Osteocyte (in vitro differentiated cells): ENCODE data around the gene OR2V2. TPM values are rescaled to one million over a fixed set of nuclear protein-coding genes. Genes with fewer than 3 reads are reported as not detected.
A peak's percentile ranks its signal among the peaks of the same experiment; 100 is the strongest.
"Not testable (repeated sequence)": the region's sequence is repeated elsewhere in the genome, so short reads cannot be mapped to it uniquely, and the experiment has no call there.

Experiments
- DNase-seq: peaks from one replicate; pipeline ENCODE4 v3.0.0; 2021; ENCODE audit warnings: mixed read lengths; ENCODE audit not compliant: unreplicated experiment; ENCODE audit errors: extremely low spot score
- H3K27ac Mint-ChIP-seq: one replicate; pipeline ENCODE4 v1.8.0; 2021; ENCODE audit warnings: mild to moderate bottlenecking, mixed read lengths; ENCODE audit not compliant: unreplicated experiment
- H3K27me3 Mint-ChIP-seq: one replicate; pipeline ENCODE4 v1.8.0; 2021; ENCODE audit warnings: mixed read lengths; ENCODE audit not compliant: unreplicated experiment
- H3K36me3 Mint-ChIP-seq: one replicate; pipeline ENCODE4 v1.8.0; 2021; ENCODE audit warnings: mixed read lengths; ENCODE audit not compliant: unreplicated experiment
- H3K4me1 Mint-ChIP-seq: one replicate; pipeline ENCODE4 v1.8.0; 2021; ENCODE audit warnings: mixed read lengths; ENCODE audit not compliant: unreplicated experiment
- H3K4me3 Mint-ChIP-seq: one replicate; pipeline ENCODE4 v1.8.0; 2021; ENCODE audit warnings: mild to moderate bottlenecking, moderate library complexity, mixed read lengths; ENCODE audit not compliant: unreplicated experiment
- H3K9me3 Mint-ChIP-seq: one replicate; pipeline ENCODE4 v1.8.0; 2021; ENCODE audit warnings: mixed read lengths; ENCODE audit not compliant: unreplicated experiment
- total RNA-seq: library from RNA; stranded (reverse); gene quantifications from 2 replicates; pipeline ENCODE4 v1.2.1, GENCODE V29; 2021
- TF ChIP-seq, protein P1 (sequence below): fragments of 200-600 bp; sonication (generic); IDR thresholded peaks from 2 replicates; pipeline ENCODE4 v1.5.0; 2021; ENCODE audit warnings: antibody characterized with exemption, mild to moderate bottlenecking, moderate library complexity

Gene OR2V2
- total RNA-seq, 1 donor from 2014 or later, result not detected

DNA sequence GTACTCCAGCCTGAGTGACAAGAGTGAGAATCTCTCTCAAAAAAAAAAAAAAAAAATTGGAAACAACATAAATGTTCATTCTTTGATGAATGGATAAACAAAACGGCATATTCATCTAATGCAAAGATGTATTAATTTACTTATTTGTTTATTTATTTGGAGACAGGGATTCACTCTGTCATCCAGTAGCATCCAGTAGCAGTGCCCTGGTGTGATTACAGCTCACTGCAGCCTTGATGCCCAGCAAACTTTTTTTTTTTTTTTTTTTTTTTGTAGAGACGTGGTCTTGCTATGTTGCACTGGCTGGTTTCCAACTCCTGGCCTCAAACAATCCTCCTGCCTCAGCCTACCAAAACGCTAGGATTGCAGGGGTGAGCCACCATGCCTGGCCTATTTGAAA, 24.4 kb downstream of the OR2V2 start:
- H3K9me3 Mint-ChIP-seq, result no peaks in the 10 kb centered on the region

DNA sequence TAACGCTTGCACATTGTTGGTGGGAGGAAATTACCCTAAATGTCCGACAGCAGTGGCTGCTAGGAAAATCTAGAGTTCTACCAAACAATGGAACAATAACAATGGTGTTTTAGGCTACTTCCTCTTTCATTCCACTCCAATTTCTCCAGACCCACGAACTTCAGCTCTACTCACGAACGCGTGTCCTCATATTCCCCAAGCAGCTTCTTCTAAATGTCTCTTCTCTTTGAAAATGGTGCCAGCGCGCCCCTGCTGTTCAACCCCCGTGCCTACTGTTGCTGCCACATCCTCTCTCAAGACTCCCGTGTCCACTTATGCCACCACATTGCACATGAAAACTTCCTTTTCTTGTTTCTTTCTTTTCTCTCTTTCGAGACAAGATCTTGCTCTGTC, 25.6 kb downstream of the OR2V2 start:
- H3K9me3 Mint-ChIP-seq, result no peaks in the 10 kb centered on the region
- H3K36me3 Mint-ChIP-seq, result no peaks in the 10 kb centered on the region
- peak overlapping the region; percentile 40 for H3K4me3 Mint-ChIP-seq
- no peak for DNase-seq
- TF ChIP-seq, protein P1, sequence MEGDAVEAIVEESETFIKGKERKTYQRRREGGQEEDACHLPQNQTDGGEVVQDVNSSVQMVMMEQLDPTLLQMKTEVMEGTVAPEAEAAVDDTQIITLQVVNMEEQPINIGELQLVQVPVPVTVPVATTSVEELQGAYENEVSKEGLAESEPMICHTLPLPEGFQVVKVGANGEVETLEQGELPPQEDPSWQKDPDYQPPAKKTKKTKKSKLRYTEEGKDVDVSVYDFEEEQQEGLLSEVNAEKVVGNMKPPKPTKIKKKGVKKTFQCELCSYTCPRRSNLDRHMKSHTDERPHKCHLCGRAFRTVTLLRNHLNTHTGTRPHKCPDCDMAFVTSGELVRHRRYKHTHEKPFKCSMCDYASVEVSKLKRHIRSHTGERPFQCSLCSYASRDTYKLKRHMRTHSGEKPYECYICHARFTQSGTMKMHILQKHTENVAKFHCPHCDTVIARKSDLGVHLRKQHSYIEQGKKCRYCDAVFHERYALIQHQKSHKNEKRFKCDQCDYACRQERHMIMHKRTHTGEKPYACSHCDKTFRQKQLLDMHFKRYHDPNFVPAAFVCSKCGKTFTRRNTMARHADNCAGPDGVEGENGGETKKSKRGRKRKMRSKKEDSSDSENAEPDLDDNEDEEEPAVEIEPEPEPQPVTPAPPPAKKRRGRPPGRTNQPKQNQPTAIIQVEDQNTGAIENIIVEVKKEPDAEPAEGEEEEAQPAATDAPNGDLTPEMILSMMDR, result peak; percentile 27
- peaks cover 32% of the 10 kb centered on the region for H3K4me1 Mint-ChIP-seq
- no peak overlapping the region for H3K27ac Mint-ChIP-seq
- peaks cover 59% of the 10 kb centered on the region for H3K27me3 Mint-ChIP-seq

More for the DNA sequence above, 24.4 kb downstream of the OR2V2 start:
- H3K4me3 Mint-ChIP-seq, result no peak overlapping the region
- H3K36me3 Mint-ChIP-seq, result no peaks in the 10 kb centered on the region
- H3K4me1 Mint-ChIP-seq, result peaks cover 34% of the 10 kb centered on the region
- H3K27ac Mint-ChIP-seq, result no peak overlapping the region
- no peak for DNase-seq
- H3K27me3 Mint-ChIP-seq, result peaks cover 67% of the 10 kb centered on the region
- TF ChIP-seq, protein P1, result no peak

DNA sequence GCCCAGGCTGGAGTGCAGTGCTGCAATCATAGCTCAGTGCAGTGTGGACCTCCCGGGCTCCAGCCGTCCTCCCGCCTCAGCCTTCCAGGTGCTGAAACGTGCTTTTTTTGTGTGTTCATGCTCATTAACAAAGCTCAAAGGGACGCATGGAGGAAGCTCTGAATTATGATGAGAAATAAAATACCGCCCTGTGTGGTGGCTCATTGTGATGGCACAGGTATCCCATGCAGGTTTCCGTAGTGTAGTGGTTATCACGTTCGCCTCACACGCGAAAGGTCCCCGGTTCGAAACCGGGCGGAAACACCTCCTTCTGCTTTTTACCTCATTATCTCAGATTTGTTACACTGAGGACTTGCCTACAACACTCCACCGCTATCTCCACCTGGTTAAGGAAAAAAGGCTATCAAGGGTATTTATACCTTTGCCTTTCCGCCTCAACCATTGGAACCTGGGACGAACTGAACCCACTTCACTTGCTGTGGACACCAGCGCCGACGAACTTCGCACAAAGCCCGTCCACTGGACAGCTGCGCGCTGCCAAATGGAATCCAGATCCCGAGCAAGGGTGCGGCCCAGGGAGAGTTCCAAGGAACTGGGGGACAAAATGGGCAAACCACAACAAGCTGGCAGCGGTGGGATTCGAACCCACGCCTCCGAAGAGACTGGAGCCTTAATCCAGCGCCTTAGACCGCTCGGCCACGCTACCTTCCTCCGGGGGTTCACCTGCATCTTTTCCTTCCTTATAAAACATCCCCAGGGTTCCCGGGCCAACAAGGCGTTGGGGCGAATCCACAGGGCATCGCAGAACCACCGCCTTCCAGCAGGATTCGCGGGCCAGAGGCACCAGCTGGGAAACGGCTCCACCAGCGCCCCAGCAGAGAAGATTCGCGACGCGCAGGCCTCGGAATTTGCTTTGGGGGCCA, 26.3 kb downstream of the OR2V2 start:
- Mint-ChIP-seq H3K4me1 (peaks cover 27% of the 10 kb centered on the region), H3K27ac (no peak overlapping the region), H3K4me3 (peak overlapping the region; percentile 40), H3K36me3 (no peaks in the 10 kb centered on the region), H3K9me3 (no peaks in the 10 kb centered on the region), H3K27me3 (peaks cover 55% of the 10 kb centered on the region)
- TF ChIP-seq, protein P1, result no peak
- no peak for DNase-seq

DNA sequence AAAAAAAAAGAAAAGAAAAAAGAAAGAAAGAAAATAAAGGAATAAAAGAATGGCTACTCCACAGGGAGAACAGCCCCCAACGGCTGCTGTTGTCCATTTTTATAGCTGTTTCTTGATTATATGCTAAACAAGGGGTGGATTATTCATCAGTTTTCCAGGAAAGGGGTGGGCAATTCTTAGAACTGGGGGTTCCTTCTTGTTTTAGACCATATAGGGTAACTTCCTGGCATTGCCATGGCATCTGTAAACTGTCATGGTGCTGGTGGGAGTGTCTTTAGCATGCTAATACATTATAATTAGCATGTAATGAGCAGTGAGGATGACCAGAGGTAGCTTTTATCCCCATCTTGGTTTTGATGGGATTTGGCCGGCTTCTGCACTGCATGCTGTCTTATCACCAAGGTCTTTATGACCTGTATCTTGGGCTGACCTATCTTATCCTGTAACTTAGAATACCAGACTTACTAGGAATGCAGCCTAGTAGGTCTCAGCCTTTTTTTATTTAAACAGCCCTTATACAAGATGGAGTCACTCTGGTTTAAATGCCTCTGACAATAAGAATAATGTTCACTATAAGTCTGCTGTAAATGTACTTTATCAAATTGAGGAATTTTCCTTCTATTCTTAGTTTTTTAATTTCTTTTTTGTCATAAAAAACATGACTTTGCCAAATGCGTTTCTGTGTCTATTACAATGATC, 29.0 kb downstream of the OR2V2 start:
- Mint-ChIP-seq H3K4me1 (peaks cover 11% of the 10 kb centered on the region), H3K9me3 (no peaks in the 10 kb centered on the region), H3K4me3 (no peak overlapping the region), H3K36me3 (no peaks in the 10 kb centered on the region), H3K27me3 (peaks cover 30% of the 10 kb centered on the region), H3K27ac (no peak overlapping the region)
- TF ChIP-seq, protein P1, result no peak
- DNase-seq, result no peak

GRCh38 chr5:181177559-181177958, 30.2 kb downstream of the OR2V2 start:
- H3K27me3 Mint-ChIP-seq, result peaks cover 25% of the 10 kb centered on the region
- H3K9me3 Mint-ChIP-seq, DNase-seq, H3K4me3 Mint-ChIP-seq, H3K36me3 Mint-ChIP-seq, H3K27ac Mint-ChIP-seq: not testable (repeated sequence)
- peaks cover 11% of the 10 kb centered on the region for H3K4me1 Mint-ChIP-seq
